Neural crest cell (in vitro differentiated cells): ENCODE results near the gene RNF43. TPM values are rescaled to one million over a fixed set of nuclear protein-coding genes. Genes with fewer than 3 reads are reported as not detected.

Experiments
- DNase-seq: peaks from one replicate; pipeline ENCODE4 v3.0.0; 2021; ENCODE audit warnings: low read depth, mixed read lengths, low spot score
- H3K27ac Mint-ChIP-seq: one replicate; pipeline ENCODE4 v1.8.0; 2021; ENCODE audit warnings: mild to moderate bottlenecking, mixed read lengths; ENCODE audit not compliant: unreplicated experiment
- H3K27me3 Mint-ChIP-seq: 2 replicates; pipeline ENCODE4 v1.8.0; 2021; ENCODE audit warnings: low read depth, mild to moderate bottlenecking, mixed read lengths
- H3K36me3 Mint-ChIP-seq: 2 replicates; pipeline ENCODE4 v1.8.0; 2021; ENCODE audit warnings: low read depth, mild to moderate bottlenecking, mixed read lengths
- H3K4me1 Mint-ChIP-seq: 2 replicates; pipeline ENCODE4 v1.8.0; 2021; ENCODE audit warnings: mixed read lengths
- H3K4me3 Mint-ChIP-seq: one replicate; pipeline ENCODE4 v1.8.0; 2021; ENCODE audit warnings: mild to moderate bottlenecking, mixed read lengths
- H3K9me3 Mint-ChIP-seq: 2 replicates; pipeline ENCODE4 v1.8.0; 2021; ENCODE audit warnings: mixed read lengths
- CTCF ChIP-seq: fragments of 200-600 bp; sonication (generic); conservative IDR thresholded peaks from 2 replicates; pipeline ENCODE4 v1.5.0; 2021; ENCODE audit warnings: antibody characterized with exemption, mild to moderate bottlenecking
- total RNA-seq: library from RNA; stranded (reverse); gene quantifications from 2 replicates; pipeline ENCODE4 v1.2.1, GENCODE V29; 2021

RNF43 gene
- total RNA-seq, 1 donor from 2014 or later = 2.0 TPM

- TF ChIP-seq CTCF = no peak
- Mint-ChIP-seq H3K27ac (no peak overlapping the region), H3K27me3 (no peaks in the 10 kb centered on the region), H3K4me3 (no peak overlapping the region), H3K4me1 (peaks cover 37% of the 10 kb centered on the region), H3K36me3 (no peaks in the 10 kb centered on the region), H3K9me3 (no peaks in the 10 kb centered on the region)
- DNase-seq = no peak
Observed at GRCh38 chr17:58377093-58377601, 40.2 kb downstream of the RNF43 start.

- H3K9me3 Mint-ChIP-seq = no peaks in the 10 kb centered on the region
- DNase-seq = no peak
- H3K27me3 Mint-ChIP-seq = no peaks in the 10 kb centered on the region
- H3K4me3 Mint-ChIP-seq = no peak overlapping the region
- no peaks in the 10 kb centered on the region for H3K36me3 Mint-ChIP-seq
- H3K27ac Mint-ChIP-seq = no peak overlapping the region
- TF ChIP-seq CTCF = no peak
- H3K4me1 Mint-ChIP-seq = peaks cover 32% of the 10 kb centered on the region
Observed at GRCh38 chr17:58376472-58377000, 40.8 kb downstream of the RNF43 start.

GRCh38 chr17:58375811-58376210, 41.5 kb downstream of the RNF43 start:
- Mint-ChIP-seq H3K4me1 (peaks cover 26% of the 10 kb centered on the region), H3K27ac (no peak overlapping the region), H3K4me3 (no peak overlapping the region), H3K9me3 (no peaks in the 10 kb centered on the region), H3K27me3 (no peaks in the 10 kb centered on the region), H3K36me3 (no peaks in the 10 kb centered on the region)
- TF ChIP-seq CTCF = no peak
- DNase-seq = no peak

- Mint-ChIP-seq H3K27me3 (no peaks in the 10 kb centered on the region), H3K4me1 (peaks cover 30% of the 10 kb centered on the region), H3K9me3 (no peaks in the 10 kb centered on the region), H3K36me3 (no peaks in the 10 kb centered on the region), H3K27ac (no peak overlapping the region), H3K4me3 (no peak overlapping the region)
- TF ChIP-seq CTCF = no peak
- no peak for DNase-seq
Observed at GRCh38 chr17:58375256-58375655, 42.1 kb downstream of the RNF43 start.

- H3K36me3 Mint-ChIP-seq = no peaks in the 10 kb centered on the region
- H3K27ac Mint-ChIP-seq = no peak overlapping the region
- peaks cover 39% of the 10 kb centered on the region for H3K4me1 Mint-ChIP-seq
- H3K9me3 Mint-ChIP-seq = no peaks in the 10 kb centered on the region
- TF ChIP-seq CTCF = no peak
- no peak overlapping the region for H3K4me3 Mint-ChIP-seq
- no peaks in the 10 kb centered on the region for H3K27me3 Mint-ChIP-seq
- no peak for DNase-seq
Observed at GRCh38 chr17:58373923-58374322, 43.4 kb downstream of the RNF43 start.
